Fibroblast of mammary gland (primary cell): ENCODE results near the gene CMIP.

Source experiments
- DNase-seq: peaks from one replicate; pipeline ENCODE4 v3.0.0-alpha.2; 2010; ENCODE audit warnings: low read depth
- H3K4me3 ChIP-seq: 2 replicates; pipeline ENCODE4 v1.5.1; 2011; ENCODE audit warnings: low read depth, mild to moderate bottlenecking, low read length, moderate library complexity; ENCODE audit not compliant: control insufficient read depth
- CTCF ChIP-seq: conservative IDR thresholded peaks from 2 replicates; pipeline ENCODE4 v1.5.1; 2011; ENCODE audit warnings: low read depth, low read length, inconsistent platforms; ENCODE audit not compliant: control insufficient read depth, insufficient read depth

The CMIP gene

DNA sequence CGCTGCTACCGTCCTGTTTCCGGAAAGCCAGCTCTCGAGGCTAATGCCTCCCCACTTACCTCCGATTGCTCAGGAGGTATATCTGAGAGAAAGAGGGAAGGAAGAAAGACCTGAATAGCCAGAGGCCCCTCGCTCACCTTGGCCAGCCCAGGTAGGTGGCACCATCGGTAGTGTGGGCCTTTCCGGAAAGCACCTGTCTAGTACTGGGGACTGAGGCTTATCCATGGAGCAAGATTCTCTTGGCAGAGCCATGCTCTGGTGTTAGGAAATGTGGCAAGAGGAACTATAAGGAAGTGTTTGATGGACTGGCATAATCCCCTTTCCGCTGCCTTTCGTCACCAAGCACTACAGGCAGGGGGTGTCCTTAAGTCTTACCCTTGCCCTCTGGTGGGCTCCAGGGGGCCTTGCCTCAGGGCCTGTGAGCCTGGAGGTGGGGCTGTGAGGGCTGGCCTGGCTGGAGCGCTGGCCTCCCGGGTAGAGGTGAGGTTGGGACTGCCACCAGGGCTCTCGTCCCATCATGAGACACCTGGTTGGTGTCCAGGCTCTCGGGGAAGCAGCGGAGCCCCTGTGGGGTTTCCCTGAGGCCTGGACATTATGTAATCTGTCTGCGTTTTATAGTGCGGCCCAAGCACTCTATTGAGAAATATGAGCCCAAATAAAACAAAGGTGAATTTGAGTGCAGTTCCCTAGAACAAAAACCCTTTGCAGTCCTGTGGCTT, 2.9 kb downstream of the CMIP start:
- DNase-seq = no peak
- no peak overlapping the region for H3K4me3 ChIP-seq
- no peak for TF ChIP-seq CTCF

GRCh38 chr16:81448154-81449131, 3.8 kb downstream of the CMIP start:
- no peak overlapping the region for H3K4me3 ChIP-seq
- no peak for DNase-seq

DNA sequence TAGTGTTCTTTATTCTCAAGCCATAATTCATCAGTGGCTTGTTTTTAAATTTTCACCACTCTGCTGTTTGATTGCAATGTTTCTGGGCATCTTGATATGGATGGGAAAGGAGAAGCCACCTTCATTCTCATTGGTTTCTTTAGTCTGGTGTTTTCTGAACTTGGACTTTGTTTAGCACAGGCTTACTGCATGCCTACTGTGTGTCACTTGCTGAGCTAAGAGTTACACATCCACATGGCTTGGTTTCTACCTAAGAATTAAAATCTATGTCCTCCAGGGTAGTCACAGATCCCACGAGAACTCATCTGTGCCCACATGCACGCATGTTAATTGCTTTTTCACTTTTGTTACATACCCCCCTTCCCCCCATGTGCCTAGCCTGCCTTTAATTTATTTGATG, 4.6 kb downstream of the CMIP start:
- no peak overlapping the region for H3K4me3 ChIP-seq
- no peak for TF ChIP-seq CTCF
- no peak for DNase-seq

More at GRCh38 chr16:81448154-81449131, 3.8 kb downstream of the CMIP start:
- TF ChIP-seq CTCF = no peak

DNA sequence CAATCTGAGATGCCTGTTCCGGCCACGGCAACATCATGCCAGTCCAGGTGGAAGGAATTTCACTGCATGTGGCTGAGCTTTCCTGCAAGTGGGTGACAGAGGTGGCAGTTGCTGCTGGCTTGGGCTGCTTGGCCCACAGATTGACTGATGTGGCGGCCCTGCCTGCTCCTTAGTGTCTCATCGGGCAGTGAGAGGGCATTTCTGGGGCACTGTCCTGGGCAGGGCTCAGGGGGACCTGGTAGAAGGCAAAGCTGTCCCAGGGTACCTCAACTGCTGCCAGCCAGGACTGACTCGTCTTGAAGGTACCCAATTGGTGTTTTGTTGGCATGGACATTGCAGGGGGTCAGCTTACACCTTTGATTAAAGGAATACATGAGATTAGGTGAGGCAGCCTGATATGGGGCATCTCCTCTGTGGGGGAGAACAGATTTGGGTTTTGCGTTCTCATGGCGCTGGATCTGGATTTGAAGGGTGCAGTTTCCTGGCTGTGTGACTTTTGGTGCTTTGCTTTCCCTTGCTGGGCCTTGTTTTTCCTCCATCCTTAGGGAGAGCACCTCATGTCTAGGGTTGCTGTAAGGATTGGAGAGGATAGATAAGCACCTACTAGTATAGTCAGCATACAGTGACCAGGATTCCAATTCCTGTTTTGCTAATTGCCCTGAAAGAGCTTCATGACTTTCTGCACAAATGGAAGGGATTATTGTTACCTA, 5.4 kb downstream of the CMIP start:
- H3K4me3 ChIP-seq = no peak overlapping the region
- TF ChIP-seq CTCF = no peak
- no peak for DNase-seq

GRCh38 chr16:81450783-81451491, 6.3 kb downstream of the CMIP start:
- no peak for DNase-seq
- no peak for TF ChIP-seq CTCF
- H3K4me3 ChIP-seq = no peak overlapping the region

GRCh38 chr16:81451753-81452680, 7.4 kb downstream of the CMIP start:
- no peak overlapping the region for H3K4me3 ChIP-seq
- TF ChIP-seq CTCF = no peak
- DNase-seq = no peak
